HG02938 (cell line): Measurements from ENCODE around the gene SYMPK.

Experiments used
- ATAC-seq: cut with Tn5 transposase; IDR thresholded peaks from one replicate; pipeline ENCODE4 v1.9.1; 2021; ENCODE audit warnings: mild to moderate bottlenecking, moderate library complexity; ENCODE audit not compliant: unreplicated experiment

Gene SYMPK

GRCh38 chr19:45768655-45768983, 94.3 kb downstream of the SYMPK start:
- ATAC-seq, result no peak

DNA sequence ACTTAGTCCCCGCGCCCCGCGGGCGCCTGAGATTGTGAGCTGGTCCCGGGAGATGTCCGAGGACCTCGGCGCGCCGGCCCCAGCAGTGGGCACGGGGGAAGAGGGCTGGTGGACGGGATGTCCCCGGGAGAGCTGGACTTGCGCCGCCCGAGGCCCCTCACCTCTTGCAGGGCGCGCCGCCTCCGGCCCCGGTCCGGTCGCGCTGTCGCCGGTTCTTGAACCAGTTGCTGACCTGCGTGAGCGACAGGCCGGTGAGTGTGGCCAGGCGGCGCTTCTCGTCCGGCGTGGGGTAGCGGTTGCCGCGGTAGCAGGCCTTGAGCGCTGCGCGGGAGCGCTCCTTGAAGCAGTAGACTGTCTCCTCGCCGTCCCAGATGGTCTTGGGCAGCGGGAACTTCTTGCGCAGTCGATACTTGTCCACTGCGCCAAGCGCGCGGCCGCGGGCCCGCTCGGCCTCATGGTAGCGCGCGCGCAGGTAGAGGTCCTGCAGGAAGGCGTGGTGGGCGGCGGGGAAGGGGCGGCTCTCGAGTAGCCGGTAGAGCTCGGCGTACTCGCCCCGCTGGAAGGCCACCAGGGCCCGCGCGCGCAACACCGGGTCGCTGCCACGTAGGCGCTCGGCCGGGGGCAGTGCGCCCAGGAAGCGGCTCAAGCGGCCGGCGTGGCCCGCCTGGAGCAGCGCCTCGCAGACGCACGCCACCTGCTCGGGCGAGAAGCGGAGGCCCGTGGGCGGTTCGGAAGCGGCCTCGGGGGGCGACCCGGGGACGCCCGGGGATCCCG, 94.9 kb downstream of the SYMPK start:
- ATAC-seq, result no peak

DNA sequence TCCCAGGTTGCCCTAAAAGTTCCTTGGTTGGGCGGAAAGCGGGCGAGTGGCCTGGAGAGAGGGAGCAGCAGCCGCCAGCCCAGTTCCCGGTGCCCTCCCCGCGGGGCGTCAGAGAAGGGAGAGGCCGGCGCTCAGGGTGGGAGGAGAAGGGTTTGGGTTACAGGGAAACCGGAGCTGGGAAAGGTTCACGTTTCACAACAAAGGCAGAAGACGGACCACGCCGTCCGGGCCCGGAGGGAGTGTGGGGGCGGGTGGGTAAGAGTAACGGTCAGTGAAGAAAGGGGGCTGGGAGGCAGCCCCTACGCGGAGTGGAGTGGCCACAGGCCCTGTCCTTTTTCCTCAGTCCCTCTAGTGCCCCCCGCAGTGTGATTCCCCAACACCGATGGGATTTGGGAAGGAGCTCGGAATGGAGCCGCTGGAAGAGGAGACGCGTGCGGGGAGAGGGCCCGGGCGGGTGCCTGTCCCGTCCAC, 95.5 kb downstream of the SYMPK start:
- no peak for ATAC-seq

DNA sequence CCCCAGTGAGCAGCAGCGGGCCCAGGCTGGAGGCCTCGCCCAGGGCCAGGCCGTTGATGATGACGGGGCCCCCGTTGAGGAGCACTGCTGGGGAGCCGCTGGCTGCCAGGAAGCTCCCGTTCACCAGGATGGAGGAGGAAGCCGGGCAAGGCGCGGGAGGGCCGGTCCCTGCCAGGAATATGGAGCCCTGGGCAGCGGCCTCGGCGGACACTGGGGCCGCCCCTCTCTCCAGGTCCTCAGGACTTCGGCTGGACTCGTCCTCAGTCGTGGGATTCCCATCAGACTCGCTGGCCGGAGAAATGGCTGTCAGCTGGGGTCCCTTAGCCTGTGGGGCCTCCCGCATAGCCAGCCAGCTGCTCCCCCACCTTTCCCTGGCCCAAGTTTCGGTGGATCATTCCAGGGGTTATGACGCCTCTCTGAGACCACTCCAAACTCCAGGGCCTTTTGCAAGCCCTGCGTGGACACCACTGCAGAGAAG, 96.0 kb downstream of the SYMPK start:
- ATAC-seq, result no peak

GRCh38 chr19:45766296-45766868, 96.6 kb downstream of the SYMPK start:
- ATAC-seq, result no peak

DNA sequence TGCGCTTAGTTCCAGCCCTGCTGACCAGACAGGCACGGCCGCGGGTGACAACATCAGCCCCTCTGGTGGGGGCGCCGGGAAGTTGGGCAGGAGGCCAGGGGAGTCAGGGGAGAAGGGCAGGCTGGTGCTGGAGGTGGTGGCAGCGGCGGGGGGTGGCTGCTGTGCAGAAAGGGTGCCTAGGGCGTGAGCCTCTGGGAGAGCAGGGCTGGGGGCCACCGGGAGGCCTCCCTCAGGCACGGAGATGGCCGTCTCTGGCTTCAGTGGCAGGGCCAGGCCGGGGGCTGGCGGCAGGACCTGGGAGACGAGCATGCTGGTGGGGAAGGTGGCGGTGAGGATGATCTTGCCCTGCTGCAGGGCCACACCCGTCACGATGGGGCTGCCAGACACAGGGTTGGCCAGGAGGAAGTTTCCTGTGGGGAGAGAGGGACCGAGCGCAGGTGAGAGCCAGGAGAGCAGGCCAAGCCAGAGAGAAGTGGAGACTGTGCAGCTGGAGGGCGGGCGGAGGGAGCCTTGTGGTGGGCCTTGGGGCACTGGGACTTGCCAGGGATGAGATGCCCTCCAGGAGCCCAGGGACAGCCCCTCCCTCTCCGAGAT, 97.1 kb downstream of the SYMPK start:
- no peak for ATAC-seq
